Activated CD8-positive, alpha-beta T cell treated with anti-CD3 and anti-CD28 coated beads for 36 hours (primary cell): Measurements from ENCODE around the gene SNX27. TPM values are rescaled to one million over a fixed set of nuclear protein-coding genes. Genes with fewer than 3 reads are reported as not detected.

Experiments used
- ATAC-seq: fragments of 200-7000 bp; cut with Tn5 transposase; one replicate; pipeline ENCODE4 v1.10.0; 2021; ENCODE audit warnings: mild to moderate bottlenecking, moderate library complexity
- CTCF ChIA-PET: fragments of 350-600 bp; sonication (Branson Sonifier 250); formaldehyde crosslinking; loops from one replicate; lab custom pipeline; 2021; ENCODE audit warnings: antibody characterized with exemption; lab: Charles Lee
- POLR2A ChIA-PET: fragments of 350-600 bp; sonication (Branson Sonifier 250); formaldehyde crosslinking; loops from one replicate; lab custom pipeline; 2021; ENCODE audit warnings: antibody characterized with exemption; lab: Charles Lee
- DNase-seq: peaks from one replicate; pipeline ENCODE4 v3.0.0-alpha.2; 2020
- H3K27ac Mint-ChIP-seq: one replicate; pipeline ENCODE4 v1.8.0; 2021; ENCODE audit warnings: mild to moderate bottlenecking, mixed read lengths
- H3K27me3 Mint-ChIP-seq: one replicate; pipeline ENCODE4 v1.8.0; 2021; ENCODE audit warnings: mixed read lengths
- H3K36me3 Mint-ChIP-seq: one replicate; pipeline ENCODE4 v1.8.0; 2021; ENCODE audit warnings: low read depth, mixed read lengths
- H3K4me1 Mint-ChIP-seq: one replicate; pipeline ENCODE4 v1.8.0; 2021; ENCODE audit warnings: low read depth, mixed read lengths
- H3K4me3 Mint-ChIP-seq: one replicate; pipeline ENCODE4 v1.8.0; 2021; ENCODE audit warnings: mild to moderate bottlenecking, moderate library complexity, mixed read lengths
- H3K9me3 Mint-ChIP-seq: one replicate; pipeline ENCODE4 v1.8.0; 2021; ENCODE audit warnings: mixed read lengths
- intact Hi-C: fragments of 100-400 bp; cut with micrococcal nuclease; formaldehyde crosslinking; loops from one replicate; pipeline ENCODE4 v1.10.0; 2022
- total RNA-seq, 2 experiments: library from RNA; stranded (reverse); gene quantifications; one replicate each; pipeline ENCODE4 v1.2.3, GENCODE V29; 2021
- TF ChIP-seq, protein P1 (sequence below): fragments of 200-600 bp; IDR thresholded peaks from one replicate; pipeline ENCODE4 v1.8.0; 2022; ENCODE audit warnings: antibody characterized with exemption, mild to moderate bottlenecking

Gene SNX27
- total RNA-seq, 2 experiments from 2014 or later: 27.2 to 29.5 TPM

DNA sequence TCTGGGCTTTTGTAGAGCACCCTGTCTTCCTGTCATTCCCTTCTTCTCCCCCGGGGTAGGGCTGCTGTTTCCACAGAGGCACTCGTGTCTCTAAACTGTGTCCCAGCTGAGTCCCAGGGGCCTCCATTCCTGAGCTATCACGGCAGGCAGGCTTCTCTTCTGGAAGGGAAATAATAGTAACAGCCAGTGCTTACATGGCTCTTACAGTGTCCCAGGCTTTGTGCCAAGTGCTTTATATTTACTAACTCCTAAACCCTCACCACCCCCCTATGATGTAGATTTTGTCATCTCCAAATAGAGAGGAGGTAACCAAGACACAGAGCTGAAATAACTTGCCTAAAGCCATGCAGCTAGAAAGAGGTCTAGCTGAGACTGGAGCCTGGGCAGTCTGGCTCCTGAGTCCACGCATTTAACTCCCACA lies 106.2 kb downstream of the SNX27 start:
- no peak for ATAC-seq
- H3K27ac Mint-ChIP-seq: no peak overlapping the region
- peaks cover 22% of the 10 kb centered on the region for H3K4me1 Mint-ChIP-seq
- POLR2A ChIA-PET: no interaction called here
- TF ChIP-seq, protein P1, sequence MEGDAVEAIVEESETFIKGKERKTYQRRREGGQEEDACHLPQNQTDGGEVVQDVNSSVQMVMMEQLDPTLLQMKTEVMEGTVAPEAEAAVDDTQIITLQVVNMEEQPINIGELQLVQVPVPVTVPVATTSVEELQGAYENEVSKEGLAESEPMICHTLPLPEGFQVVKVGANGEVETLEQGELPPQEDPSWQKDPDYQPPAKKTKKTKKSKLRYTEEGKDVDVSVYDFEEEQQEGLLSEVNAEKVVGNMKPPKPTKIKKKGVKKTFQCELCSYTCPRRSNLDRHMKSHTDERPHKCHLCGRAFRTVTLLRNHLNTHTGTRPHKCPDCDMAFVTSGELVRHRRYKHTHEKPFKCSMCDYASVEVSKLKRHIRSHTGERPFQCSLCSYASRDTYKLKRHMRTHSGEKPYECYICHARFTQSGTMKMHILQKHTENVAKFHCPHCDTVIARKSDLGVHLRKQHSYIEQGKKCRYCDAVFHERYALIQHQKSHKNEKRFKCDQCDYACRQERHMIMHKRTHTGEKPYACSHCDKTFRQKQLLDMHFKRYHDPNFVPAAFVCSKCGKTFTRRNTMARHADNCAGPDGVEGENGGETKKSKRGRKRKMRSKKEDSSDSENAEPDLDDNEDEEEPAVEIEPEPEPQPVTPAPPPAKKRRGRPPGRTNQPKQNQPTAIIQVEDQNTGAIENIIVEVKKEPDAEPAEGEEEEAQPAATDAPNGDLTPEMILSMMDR: no peak
- peaks cover 61% of the 10 kb centered on the region for H3K27me3 Mint-ChIP-seq
- H3K9me3 Mint-ChIP-seq: no peaks in the 10 kb centered on the region
- no peak for DNase-seq
- CTCF ChIA-PET: interaction anchor here (1.1 to 1.3 kb wide), 2 partner anchors 9 to 20 kb away, joined by 3 read pairs; no protein-coding TSS in a partner anchor
- intact Hi-C loops: no loop called here
- H3K4me3 Mint-ChIP-seq: no peak overlapping the region
- H3K36me3 Mint-ChIP-seq: no peaks in the 10 kb centered on the region

GRCh38 chr1:151718666-151719065 lies 106.8 kb downstream of the SNX27 start:
- peaks cover 22% of the 10 kb centered on the region for H3K4me1 Mint-ChIP-seq
- DNase-seq: no peak
- H3K9me3 Mint-ChIP-seq: no peaks in the 10 kb centered on the region
- TF ChIP-seq, protein P1: no peak
- ATAC-seq: no peak
- CTCF ChIA-PET: no interaction called here
- no peak overlapping the region for H3K4me3 Mint-ChIP-seq
- peaks cover 62% of the 10 kb centered on the region for H3K27me3 Mint-ChIP-seq
- intact Hi-C loops: no loop called here
- H3K36me3 Mint-ChIP-seq: no peaks in the 10 kb centered on the region
- POLR2A ChIA-PET: no interaction called here
- H3K27ac Mint-ChIP-seq: no peak overlapping the region

DNA sequence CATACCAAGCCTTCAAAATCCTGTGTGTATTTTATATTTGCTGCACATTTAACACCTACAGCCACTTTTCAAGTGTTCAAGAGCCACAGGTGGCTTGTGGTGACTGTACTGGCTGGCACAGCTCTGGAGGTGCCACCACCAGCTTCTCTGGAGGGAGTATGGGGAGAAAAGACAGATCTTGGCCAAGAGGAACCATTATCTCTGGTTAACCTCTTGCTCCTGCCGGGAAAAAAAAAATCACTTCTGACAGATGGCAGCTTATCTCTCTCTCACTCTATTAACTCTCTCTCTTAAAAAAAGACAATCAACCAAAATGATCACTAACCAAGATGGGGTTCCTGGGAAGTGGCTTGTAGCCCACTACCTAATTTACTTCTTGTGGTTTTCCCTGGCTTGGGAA lies 108.3 kb downstream of the SNX27 start:
- DNase-seq (no peak), ATAC-seq (no peak)
- no peaks in the 10 kb centered on the region for H3K36me3 Mint-ChIP-seq
- H3K9me3 Mint-ChIP-seq: no peaks in the 10 kb centered on the region
- H3K27me3 Mint-ChIP-seq: peaks cover 65% of the 10 kb centered on the region
- CTCF ChIA-PET: interaction anchor here (1.3 to 1.8 kb wide), 4 partner anchors 14 to 126 kb away, joined by 4 to 8 read pairs (median 5); partner anchors contain the start of gene C2CD4D
- no peak overlapping the region for H3K4me3 Mint-ChIP-seq
- H3K4me1 Mint-ChIP-seq: peaks cover 22% of the 10 kb centered on the region
- no peak overlapping the region for H3K27ac Mint-ChIP-seq
- TF ChIP-seq, protein P1: no peak
- intact Hi-C loops: loop anchor here (10.0 kb wide), 1 partner anchor 55 kb away; no protein-coding TSS in a partner anchor
- POLR2A ChIA-PET: no interaction called here

- Mint-ChIP-seq H3K27ac (no peak overlapping the region), H3K9me3 (no peaks in the 10 kb centered on the region), H3K4me1 (peaks cover 22% of the 10 kb centered on the region), H3K36me3 (no peaks in the 10 kb centered on the region), H3K4me3 (peak overlapping the region; percentile 53), H3K27me3 (peaks cover 64% of the 10 kb centered on the region)
- peak; percentile 35 for ATAC-seq
- intact Hi-C loops: loop anchor here (10.0 kb wide), 1 partner anchor 56 kb away; no protein-coding TSS in a partner anchor
- TF ChIP-seq, protein P1: no peak
- peak; percentile 32 for DNase-seq
- CTCF ChIA-PET: interaction anchor here (1.3 to 1.8 kb wide), 4 partner anchors 14 to 127 kb away, joined by 4 to 8 read pairs (median 5); partner anchors contain the start of gene C2CD4D
- POLR2A ChIA-PET: no interaction called here
These were observed 108.7 kb downstream of the SNX27 start for GRCh38 chr1:151720554-151720953.

GRCh38 chr1:151720974-151721787 lies 109.3 kb downstream of the SNX27 start, which contains the start of gene RIIAD1:
RIIAD1 (plus strand) TSS chr1:151721522; CDS start chr1:151721537, 15 bp downstream.
- CTCF ChIA-PET: interaction anchor here (1.3 to 1.8 kb wide), 4 partner anchors 13 to 127 kb away, joined by 4 to 8 read pairs (median 5); partner anchors contain the start of gene C2CD4D
- H3K4me1 Mint-ChIP-seq: peaks cover 22% of the 10 kb centered on the region
- H3K36me3 Mint-ChIP-seq: no peaks in the 10 kb centered on the region
- peak within 1 kb of the TSS; percentile 57 for H3K4me3 Mint-ChIP-seq
- peak; percentile 91 for ATAC-seq
- H3K9me3 Mint-ChIP-seq: no peaks in the 10 kb centered on the region
- POLR2A ChIA-PET: no interaction called here
- H3K27ac Mint-ChIP-seq: no peak within 1 kb of the TSS
- peaks cover 63% of the 10 kb centered on the region for H3K27me3 Mint-ChIP-seq
- TF ChIP-seq, protein P1: no peak
- peak; percentile 37 for DNase-seq
- intact Hi-C loops: loop anchor here (10.0 kb wide), 1 partner anchor 56 kb away; no protein-coding TSS in a partner anchor
